Endothelial cell of hepatic sinusoid (primary cell): ENCODE data around the gene ZNF880.
"Not testable (repeated sequence)": the region's sequence is repeated elsewhere in the genome, so short reads cannot be mapped to it uniquely, and the experiment has no call there.

Source experiments
- in situ Hi-C: cut with HindIII; loops from 2 replicates; pipeline ENCODE4 v1.10.0; 2017; ENCODE audit warnings: low sequenced_read_pairs

Gene ZNF880

DNA sequence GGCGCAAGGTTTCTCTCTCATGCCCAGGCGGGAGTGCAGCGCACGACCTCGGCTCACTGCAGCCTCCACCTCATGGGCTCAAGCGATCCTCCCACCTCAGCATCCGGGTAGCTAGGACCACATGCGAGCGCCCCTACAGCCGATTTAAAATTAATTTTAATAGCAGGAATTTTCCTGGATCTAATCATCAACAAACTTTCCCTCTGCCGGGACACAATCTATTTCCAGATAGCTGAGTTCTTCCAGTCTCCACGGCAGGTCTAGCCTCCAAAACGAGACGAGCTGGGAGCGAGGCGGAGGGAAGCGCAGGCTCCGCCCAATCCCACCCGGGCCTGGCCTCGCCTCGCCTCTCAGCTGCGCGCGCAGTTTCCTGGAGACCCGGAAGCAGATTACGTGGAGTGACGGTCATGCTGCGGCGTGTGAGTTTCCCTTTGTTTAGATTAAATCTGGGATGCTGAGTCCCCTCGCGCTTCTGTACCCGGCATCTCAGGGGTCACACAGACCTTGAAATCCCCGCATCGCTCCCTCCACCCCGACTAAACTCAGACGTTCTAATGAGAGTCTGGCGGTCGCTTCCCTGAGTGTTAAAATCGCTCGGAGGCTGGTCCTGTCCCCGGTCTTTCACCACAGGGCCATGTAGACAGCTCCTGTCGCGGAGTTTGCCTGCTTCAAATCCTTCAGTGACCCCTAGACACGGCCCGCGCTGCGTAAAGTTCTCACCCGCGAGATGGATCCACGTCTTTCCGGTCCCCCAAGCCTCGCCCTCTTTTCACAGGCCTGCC is at the start of gene ZNF880:
Gene ZNF880 (plus strand): TSS at position 365 of the 782 bp plus-strand sequence. CDS start 43 bp downstream, at position 408.
- in situ Hi-C loops = no loop called here

DNA sequence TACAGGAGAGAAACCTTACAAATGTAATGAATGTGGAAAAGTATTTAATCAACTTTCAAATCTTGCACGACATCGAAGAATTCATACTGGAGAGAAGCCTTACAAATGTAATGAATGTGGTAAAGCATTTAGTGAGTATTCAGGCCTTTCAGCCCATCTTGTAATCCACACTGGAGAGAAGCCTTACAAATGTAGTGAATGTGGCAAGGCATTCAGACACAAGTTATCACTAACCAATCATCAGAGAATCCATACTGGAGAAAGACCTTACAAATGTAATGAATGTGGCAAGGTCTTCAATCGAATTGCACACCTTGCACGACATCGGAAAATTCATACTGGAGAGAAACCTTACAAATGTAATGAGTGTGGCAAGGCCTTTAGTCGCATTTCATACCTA is 47.3 kb upstream of the ZNF880 start:
- in situ Hi-C loops = no loop called here

DNA sequence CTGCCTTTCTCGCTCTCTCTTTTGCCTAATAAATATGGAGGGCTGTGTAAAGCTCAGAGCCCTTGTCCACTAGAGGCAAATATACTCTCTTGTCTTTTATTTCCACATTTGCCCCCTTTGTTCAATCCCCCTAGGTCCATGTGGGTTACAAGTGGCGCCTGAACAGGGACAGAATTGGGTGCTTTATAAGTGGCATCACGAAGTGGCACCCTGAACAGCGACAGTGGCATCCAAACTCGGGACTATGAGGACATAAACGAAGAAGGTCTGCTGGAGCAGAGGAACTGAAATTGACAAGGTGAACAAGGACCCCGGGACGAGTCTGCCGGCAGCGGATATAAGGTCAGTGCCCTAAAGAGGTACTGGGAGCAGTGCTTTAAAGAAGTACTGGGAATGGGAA is 38.0 kb upstream of the ZNF880 start:
- in situ Hi-C loops = no loop called here

DNA sequence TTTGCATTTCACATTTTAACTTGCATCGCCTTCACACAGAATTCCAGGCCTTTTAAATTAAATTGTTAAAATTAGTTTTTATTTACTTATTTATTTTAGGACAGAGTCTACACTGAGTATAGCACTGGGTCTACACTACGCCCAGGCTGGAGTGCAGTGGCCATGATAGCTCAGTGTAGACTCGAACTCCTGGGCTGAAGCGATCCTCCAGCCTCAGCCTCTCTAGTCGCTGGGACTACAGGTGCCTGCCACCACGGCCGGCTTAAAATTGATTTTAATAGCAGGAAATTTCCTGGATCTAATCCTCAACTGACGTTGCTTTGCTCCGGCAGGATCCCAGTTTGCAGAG is 34.0 kb upstream of the ZNF880 start:
- in situ Hi-C loops = no loop called here

DNA sequence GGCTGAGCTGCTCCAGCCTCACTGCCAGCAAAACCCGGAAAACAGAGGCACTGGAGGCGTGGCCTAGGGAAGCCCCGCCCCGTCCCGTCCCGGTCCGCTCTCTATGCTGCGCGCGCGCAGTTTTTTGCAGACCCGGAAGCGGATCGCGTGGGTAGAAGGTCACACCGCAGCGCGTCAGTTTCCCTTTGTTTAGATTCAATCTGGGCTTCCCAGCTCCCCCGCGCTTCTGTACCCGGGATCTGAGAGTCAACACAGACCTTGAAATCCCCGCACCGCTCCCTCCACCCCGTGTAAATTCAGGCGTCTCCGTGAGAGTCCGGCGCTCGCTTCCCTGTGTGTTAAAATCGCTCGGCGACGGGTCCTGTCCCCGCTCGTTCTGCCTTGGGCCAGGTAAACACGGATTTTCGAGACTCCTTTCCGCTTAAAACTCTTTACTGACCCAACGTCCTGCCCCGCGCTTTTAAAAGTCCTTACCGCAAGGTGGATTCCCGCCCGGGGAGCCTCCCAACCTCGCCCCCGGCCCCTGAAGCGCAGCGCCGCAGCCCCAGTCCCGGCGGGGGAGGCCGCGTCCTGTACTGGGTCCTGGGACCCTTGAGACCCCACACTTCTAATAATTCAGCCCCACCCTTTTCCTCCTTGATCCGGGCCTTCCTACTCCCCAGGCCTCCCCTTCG is 33.5 kb upstream of the ZNF880 start, which contains the start of gene ZNF610:
Gene ZNF610 (plus strand): TSS at position 127 of the 674 bp plus-strand sequence. CDS start 12,930 bp downstream, outside the sequence.
- in situ Hi-C loops = no loop called here

DNA sequence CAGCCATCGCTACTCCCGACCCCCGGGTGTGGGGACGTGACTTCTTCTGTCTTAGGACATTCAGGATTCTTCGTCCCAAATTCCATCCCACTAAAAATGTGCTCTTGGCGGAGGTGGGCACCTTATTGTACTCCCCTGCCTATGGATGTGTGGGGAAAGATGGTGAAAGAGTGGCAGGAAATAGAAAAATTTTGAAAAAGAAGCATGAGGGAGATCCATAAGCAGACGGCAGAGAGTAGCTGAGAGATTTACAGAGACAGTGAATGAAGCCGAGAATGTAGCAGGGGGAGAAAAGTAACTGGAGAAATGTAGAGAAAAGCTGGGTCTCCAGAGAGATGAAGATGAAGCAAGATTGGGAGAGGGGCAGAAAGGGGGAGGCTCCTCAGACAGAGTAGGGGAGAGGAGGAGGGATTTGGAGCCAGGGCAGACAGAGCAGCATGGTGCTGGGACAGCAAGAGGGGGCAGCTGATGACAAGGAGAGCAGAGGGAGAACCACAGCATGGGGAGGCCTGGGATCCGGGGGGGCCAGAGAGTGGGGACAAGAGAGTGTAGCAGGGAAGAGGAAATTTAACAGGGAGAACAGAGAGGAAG is 32.8 kb upstream of the ZNF880 start:
- in situ Hi-C loops = no loop called here

DNA sequence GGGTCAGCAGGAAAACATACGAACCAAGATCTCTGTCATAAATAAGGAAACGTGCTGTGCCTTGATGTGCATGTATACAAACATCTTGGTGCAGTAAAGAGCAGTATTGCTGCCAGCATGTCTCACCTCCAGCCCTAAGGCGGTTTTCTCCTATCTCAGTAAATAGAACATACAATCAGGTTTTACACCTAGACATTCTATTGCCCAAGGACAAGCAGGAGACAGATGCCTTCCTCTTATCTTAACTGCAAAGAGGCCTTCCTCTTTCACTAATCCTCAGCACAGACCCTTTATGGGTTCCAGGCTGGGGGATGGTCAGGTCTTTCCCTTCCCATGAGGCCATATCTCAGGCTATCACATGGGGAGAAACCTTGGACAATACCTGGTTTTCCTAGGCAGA is 30.7 kb upstream of the ZNF880 start:
- in situ Hi-C loops = not testable (repeated sequence)

DNA sequence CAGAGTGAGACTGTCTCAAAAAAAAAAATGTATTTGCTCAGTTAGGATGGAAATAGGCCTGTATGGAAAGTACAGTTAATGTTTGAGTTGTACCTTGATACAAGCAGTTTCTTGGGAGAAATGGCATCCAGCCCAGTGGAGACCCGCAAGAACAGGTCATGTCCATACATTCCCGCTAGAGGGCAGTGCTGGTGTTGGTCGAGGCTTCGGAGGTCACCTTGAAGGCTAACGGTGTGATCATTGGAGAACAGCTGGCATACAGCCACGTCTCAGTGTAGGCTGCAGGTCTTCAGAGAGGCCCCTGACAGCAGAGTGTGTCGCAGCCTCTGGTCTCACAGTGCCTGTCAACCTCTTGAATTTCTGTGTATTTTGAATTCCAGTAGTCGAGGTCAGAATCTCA is 26.2 kb upstream of the ZNF880 start:
- in situ Hi-C loops = no loop called here

DNA sequence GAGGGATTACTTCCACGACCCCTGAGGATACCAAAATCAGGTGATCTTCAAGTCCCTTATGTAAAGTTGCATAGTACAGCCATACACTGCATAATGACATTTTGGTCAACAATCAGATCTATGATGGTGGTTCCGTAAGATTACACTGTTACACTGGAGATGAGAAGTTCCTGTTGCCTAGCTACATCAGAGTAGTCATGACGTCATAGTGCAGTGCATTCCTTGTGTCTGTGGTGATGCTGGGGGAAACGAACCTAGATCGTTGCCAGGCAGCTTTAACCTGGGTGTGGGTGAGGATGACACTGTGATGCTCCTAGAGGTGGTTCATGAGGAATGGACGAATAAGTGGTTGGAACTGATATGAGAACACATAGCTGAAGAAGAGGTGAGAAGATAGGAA is 24.6 kb upstream of the ZNF880 start:
- in situ Hi-C loops = no loop called here

DNA sequence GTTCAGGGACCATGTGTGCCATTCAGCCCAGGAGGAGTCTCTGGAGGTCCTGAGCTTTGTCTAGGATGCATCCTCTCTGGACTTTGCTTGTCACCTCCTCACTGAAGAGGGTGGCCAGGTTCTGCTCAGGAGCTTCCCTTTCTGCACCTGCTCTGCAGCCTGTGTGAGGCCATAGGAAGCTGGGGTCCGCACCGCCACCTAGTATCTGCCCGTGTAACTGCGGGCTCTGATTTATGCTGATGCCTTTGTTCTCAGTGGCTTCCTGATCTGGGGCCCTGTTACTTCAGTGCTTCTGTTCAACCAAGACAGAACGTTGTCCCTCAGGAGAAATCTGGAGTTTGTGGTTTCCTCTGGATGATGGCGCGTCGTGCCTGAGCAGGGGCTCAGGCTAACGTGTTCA is 18.2 kb upstream of the ZNF880 start:
- in situ Hi-C loops = no loop called here

DNA sequence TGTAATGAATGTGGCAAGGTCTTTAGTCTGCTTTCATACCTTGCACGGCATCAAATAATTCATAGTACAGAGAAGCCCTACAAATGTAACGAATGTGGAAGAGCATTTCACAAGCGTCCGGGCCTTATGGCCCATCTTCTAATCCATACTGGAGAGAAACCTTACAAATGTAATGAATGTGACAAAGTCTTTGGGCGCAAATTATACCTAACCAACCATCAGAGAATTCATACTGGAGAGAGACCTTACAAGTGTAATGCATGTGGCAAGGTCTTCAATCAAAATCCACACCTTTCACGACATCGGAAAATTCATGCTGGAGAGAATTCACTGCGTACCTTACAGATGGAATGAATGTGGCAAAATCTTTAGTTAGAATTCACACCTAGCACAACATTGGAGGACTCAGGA is 3.3 kb upstream of the ZNF880 start:
- in situ Hi-C loops = no loop called here

DNA sequence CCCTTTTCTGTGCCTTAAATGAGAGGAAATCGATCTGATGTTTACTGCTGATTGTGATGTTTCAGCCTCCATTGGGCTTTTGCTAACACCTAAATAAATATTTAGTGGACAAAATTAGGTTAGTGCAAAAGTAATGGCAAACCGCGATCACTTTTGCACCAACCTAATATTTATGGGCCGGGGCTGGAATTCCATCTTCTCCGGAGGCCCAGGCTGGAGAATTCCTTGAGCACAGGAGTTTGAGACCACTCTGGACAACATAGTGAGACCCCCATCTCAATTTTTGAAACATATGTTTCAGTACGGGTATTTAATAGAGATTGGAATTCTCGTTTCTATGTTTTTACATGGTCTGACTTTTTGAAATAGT is 603 bp downstream of the ZNF880 start:
- in situ Hi-C loops = no loop called here

DNA sequence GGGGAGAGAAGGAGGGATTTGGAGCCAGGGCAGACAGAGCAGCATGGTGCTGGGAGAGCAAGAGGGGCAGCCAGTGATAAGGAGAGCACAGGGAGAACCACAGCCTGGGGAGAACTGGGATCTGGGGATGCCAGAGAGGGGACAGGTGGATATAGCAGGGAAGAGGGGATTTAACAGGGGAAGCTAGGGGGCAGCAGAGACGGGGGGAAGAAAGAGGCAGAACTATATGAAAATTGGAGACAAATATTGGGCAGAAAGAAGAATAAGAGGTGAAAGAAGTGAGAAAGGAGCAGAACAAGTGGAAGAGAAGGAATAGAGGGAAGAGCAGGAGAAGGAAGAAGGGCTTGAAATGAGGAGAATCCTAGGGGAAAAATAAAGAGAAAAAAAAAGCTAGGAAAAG is 21.4 kb downstream of the ZNF880 start:
- in situ Hi-C loops = no loop called here

DNA sequence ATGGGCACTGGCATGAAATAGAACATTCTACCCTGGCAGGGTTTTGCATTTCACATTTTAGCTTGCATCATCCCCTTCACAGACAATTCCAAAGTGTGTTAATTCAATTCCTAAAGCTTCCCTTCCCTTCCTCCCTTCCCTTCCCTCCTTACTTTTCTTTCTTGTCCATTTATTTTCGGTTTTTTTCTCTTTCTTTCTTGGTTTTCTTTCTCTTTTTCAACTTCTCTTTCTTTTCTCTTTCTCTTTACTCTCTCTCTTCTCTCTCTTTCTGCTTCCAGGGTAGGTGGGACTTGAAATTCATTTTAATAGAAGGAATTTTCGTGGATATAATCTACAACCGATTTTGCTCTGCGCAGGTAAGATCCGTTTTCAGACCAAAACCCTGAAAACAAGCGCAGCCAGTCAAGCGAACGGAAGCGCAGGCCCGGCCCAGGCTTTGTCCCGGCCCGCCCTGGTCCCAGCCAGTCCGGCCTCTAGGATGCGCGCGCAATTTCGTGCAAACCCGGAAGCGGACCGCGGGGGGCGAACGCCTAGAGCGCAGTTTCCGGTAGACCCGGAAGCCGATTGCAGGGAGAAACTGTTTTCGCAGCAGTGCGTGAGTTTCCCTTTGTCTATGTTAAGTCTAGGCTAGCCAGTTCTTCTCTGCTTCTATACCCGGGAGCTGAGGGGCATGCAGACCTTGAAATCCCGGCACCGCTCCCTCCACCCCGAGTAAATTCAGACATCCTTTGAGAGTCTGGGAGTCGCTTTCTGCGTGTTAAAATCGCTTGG is 27.8 kb downstream of the ZNF880 start, which contains the start of gene ZNF528:
Gene ZNF528 (plus strand): TSS at position 540 of the 771 bp plus-strand sequence. CDS start 4,165 bp downstream, outside the sequence.
- in situ Hi-C loops = loop anchor here (5.0 kb wide), 1 partner anchor 40 kb away; no protein-coding TSS in a partner anchor

DNA sequence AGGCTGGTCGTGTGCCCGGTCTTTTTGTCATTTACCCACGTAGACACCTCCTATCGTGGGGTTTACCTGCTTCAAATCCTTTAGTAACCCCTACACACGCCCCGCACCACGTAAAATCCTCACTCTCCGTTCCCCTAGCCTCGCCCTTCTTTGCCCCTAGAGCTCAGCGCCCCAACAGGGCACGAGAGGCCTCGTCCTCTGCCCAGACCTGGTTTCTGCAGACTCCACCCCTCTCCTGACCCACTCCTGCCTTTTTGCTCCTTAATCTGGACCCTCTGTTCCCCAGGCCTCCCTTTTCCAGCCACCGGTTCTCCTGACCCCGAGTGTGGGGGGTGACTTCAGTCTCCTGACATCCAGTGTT is 28.3 kb downstream of the ZNF880 start:
- in situ Hi-C loops = loop anchor here (5.0 kb wide), 1 partner anchor 41 kb away; no protein-coding TSS in a partner anchor

DNA sequence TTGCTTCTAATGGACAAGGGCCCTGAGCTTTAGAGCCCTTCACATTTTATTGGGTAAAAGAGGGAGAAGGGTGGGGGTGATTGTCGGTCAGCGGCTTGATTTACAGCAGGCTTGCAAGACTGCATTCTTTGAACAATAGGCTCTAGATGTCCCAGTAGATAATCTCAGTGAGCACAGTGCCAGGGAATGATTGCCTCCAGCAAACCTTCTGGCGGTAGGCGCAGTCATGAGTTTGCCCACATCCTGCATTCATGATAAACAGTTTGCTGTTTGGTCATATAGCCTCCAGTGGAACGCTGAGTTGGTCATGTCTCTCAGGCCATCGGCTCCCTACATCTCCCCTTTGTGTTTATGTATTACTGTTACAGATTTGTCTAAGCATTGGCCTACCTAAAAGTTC is 40.6 kb downstream of the ZNF880 start:
- in situ Hi-C loops = no loop called here

DNA sequence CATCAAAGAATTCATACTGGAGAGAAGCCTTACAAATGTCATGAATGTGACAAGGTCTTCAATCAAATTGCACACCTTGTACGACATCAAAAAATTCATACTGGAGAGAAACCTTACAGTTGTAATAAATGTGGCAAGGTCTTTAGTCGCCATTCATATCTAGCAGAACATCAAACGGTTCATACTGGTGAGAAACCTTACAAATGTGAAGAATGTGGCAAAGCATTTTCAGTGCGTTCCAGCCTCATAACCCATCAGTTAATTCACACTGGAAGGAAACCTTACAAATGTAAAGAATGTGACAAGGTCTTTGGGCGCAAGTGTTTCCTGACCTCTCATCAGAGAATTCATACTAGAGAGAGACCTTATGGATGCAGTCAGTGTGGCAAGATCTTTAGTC is 46.0 kb downstream of the ZNF880 start:
- in situ Hi-C loops = no loop called here

DNA sequence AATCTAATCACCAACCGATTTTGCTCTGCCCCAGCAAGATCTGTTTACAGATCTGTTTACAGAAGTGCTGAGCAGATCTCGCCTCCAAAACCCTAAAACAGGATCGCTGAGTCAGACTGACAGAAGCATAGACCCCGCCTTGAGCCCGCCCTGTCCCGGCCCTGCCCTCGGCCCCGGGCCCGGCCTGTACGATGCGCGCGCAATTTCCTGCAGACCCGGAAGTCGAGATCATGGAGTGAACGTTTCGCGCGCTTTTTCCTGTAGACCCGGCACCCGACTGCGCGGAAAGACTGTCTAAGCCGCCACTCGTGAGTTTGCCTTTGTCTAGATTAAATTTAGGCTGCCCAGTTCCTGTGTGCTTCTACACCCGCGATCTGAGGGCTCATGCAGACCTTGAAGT is 59.2 kb downstream of the ZNF880 start, which contains the start of gene ZNF534:
Gene ZNF534 (plus strand): TSS at position 212 of the 400 bp plus-strand sequence. CDS start 2,327 bp downstream, outside the sequence.
- in situ Hi-C loops = no loop called here
